H7 (cell line): ENCODE data around the gene RAD51B. TPM values are rescaled to one million over a fixed set of nuclear protein-coding genes. Genes with fewer than 3 reads are reported as not detected.
"Not testable (repeated sequence)": the region's sequence is repeated elsewhere in the genome, so short reads cannot be mapped to it uniquely, and the experiment has no call there.

Source experiments
- DNase-seq: peaks from one replicate; pipeline ENCODE4 v3.0.0; 2012
- H3K27me3 ChIP-seq: 2 replicates; pipeline ENCODE4 v1.6.0; 2011; ENCODE audit warnings: mild to moderate bottlenecking, low read length; ENCODE audit not compliant: control insufficient read depth, insufficient read depth
- H3K36me3 ChIP-seq: replicated peaks from 2 replicates; pipeline ENCODE4 v1.5.1; 2011; ENCODE audit warnings: low read length; ENCODE audit not compliant: control insufficient read depth, insufficient read depth
- H3K4me3 ChIP-seq: 2 replicates; pipeline ENCODE4 v1.5.1; 2011; ENCODE audit warnings: low read depth, mild to moderate bottlenecking, control low read depth, low read length, moderate library complexity; ENCODE audit not compliant: insufficient read depth
- total RNA-seq: library from RNA; depleted of rRNA; stranded (reverse); fragments of >200 nt; shearing (Covaris generic); gene quantifications from 2 replicates; pipeline ENCODE4 v1.2.3, GENCODE V29; 2014

RAD51B gene
- total RNA-seq, 1 experiment from 2014 or later: 9.6 TPM

DNA sequence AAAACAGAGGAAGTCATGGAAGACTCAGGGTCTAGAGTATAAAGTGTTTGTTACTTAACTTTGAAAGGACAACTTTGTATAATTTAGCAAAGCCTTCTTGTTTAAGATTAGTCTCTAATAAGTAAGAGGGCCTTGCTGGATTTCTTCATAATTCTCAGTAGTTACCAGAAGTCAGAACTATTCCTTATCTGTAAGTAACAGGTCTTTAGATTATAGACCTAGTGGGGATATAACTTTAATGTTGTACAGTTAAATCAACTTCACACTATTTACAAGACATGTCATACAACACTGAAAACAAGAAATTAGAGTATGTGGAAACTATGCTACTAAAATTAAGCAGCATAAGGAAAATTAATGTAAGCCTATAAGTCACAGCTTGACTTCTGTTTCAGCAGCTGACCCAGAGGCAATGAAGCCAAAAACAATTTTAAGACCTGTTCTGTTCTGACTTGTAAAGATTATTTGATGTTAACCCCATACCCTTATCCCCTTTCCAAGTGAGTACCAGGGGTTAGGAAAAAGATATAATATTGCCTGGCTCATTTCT is 398.3 kb downstream of the RAD51B start:
- Histone ChIP-seq H3K36me3 (no peaks in the 10 kb centered on the region), H3K27me3 (no peaks in the 10 kb centered on the region), H3K4me3 (no peak overlapping the region)
- no peak for DNase-seq

DNA sequence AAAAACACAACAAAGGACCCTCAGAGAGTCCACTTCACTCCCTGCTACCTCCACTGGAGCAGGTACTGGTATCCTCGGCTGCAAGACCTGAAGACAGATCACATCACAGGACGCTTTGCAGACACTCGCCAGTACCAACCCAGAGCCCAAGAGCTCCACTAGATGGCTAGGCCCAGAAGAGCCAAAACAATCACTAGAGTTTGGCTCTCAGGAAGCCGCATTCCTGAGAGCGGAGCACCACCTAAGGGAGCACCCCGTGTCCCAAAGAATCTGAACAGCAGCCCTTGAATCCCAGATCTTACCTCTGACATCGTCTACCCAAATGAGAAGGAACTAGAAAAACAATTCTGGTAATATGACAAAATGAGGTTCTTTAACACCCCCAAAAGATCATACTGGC is 399.8 kb downstream of the RAD51B start:
- H3K4me3 ChIP-seq: no peak overlapping the region
- DNase-seq: no peak
- no peaks in the 10 kb centered on the region for H3K27me3 ChIP-seq

DNA sequence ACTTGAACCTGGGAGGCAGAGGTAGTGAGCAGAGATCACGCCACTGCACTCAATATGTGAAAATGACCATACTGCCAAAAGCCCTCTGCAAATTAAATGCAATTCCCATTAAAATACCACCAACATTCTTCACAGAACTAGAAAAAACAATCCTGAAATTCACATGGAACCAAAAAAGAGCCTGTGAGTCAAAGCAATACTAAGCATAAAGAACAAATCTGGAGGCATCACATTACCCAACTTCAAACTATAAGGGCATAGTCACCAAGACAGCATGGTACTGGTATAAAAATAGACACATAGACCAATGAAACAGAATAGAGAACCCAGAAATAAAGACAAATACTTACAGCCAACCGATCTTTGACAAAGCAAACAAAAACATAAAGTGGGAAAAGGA is 401.5 kb downstream of the RAD51B start:
- DNase-seq, H3K4me3 ChIP-seq, H3K27me3 ChIP-seq, H3K36me3 ChIP-seq: not testable (repeated sequence)

More for the DNA sequence above, 399.8 kb downstream of the RAD51B start:
- no peaks in the 10 kb centered on the region for H3K36me3 ChIP-seq

DNA sequence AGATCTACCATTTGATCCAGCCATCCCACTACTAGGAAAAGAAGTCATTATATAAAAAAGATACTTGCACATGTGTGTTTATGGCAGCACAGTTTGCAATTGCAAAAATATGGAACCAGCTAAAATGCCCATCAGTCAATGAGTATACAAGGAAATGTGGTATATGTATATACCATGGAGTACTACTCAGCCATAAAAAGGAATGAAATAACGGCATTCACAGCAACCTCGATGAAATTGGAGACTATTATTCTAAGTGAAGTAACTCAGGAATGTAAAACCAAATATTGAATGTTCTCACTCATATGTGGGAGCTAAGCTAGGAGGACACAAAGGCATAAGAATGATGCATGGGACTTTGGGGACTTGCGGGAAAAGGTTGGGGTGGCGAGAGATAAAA is 402.6 kb downstream of the RAD51B start:
- H3K27me3 ChIP-seq: no peaks in the 10 kb centered on the region
- no peaks in the 10 kb centered on the region for H3K36me3 ChIP-seq
- DNase-seq: no peak
- H3K4me3 ChIP-seq: no peak overlapping the region

DNA sequence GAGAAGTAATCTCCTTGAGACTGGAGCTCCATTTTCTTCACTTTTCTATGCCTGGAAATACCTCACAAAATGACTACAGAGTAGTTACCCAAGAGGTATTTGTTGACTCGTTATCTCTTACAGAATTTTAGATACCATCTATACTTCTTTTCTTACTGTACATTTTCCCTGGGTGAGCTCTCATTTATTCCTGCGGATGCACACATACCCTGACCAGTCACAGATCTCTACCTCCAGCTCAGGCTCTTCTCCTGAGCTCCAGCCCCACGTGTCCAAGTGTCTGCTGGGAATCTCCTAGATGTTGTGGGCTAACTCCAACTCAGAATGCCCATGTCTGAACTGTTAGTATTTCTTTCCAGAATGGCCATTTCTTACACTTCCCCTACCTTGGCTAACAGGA is 403.1 kb downstream of the RAD51B start:
- Histone ChIP-seq H3K27me3 (no peaks in the 10 kb centered on the region), H3K36me3 (no peaks in the 10 kb centered on the region), H3K4me3 (no peak overlapping the region)
- DNase-seq: no peak

DNA sequence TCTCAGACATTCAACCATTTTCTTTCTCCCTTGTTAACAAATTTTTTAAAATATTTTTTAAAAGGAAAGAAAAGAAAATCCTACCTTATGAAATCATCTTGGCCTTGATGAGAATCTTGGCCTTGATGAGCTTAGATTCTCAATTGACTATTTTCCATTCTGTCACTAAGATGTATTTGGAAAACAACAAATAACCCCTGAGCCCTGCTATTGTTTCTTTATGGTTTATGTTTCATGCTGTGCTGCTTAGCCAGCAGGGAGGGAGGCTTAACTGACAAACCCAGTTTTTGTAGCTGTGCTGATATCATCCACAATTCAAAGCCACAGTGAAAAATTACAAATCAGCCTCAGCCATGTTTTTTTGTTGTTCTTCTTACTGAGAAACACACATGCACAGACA is 404.1 kb downstream of the RAD51B start:
- Histone ChIP-seq H3K4me3 (no peak overlapping the region), H3K36me3 (no peaks in the 10 kb centered on the region), H3K27me3 (no peaks in the 10 kb centered on the region)
- DNase-seq: no peak

DNA sequence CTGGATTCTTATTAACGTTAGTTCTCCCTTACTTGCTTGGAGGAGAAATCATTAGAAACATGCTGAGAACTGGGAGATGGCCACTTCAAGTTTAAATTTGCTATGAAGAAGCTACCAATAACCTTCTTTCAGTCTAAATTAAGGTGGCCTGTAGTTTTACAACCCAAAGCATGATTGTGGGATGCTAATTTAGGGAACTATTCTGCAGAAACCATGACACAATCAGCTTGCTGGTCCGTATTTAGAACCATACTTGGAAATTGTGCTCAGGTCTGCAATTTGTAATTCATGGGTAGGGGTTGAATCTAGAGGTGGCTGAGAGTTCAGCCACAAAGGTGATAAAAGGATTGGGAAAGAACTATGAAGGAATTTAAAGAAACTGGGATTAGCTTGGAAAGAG is 405.7 kb downstream of the RAD51B start:
- no peak overlapping the region for H3K4me3 ChIP-seq
- no peaks in the 10 kb centered on the region for H3K27me3 ChIP-seq
- H3K36me3 ChIP-seq: no peaks in the 10 kb centered on the region
- DNase-seq: no peak

DNA sequence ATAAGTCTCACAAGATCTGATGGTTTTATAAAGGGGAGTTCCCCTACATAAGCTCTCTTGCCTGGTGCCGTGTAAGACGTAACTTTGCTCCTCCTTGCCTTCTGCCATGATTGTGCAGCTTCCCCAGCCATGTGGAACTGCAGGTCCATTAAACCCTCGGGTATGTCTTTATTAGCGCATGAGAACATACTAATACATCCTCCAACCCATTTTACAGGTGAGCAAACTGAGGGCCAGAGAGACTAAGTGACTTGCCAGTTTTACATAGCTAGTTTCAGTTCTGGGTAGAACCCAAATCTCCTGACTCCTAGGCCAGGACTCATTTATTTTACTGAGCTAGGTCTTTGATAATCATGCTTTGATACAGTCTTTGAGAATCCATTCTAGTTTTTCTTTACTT is 406.9 kb downstream of the RAD51B start:
- Histone ChIP-seq H3K36me3 (no peaks in the 10 kb centered on the region), H3K4me3 (no peak overlapping the region), H3K27me3 (no peaks in the 10 kb centered on the region)
- no peak for DNase-seq

DNA sequence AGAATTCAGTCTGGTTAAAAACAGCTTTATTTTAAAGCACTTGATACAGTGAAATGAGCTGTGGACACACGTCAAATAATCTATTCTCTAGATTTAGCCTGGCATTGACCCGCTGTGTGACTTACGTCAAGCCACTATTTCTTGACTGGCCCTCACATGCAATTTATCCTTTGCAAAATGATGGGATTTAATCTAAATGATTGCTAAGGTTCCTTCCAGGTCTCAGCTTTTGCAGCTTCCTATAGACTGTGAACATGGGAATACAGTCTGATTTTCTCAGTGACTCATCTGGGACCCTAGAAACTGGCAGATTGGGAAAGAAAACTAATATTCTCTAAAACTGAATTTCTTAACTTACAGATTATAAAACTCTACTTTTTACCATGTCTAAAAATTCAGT is 409.1 kb downstream of the RAD51B start:
- H3K4me3 ChIP-seq: no peak overlapping the region
- no peaks in the 10 kb centered on the region for H3K27me3 ChIP-seq
- DNase-seq: no peak
- no peaks in the 10 kb centered on the region for H3K36me3 ChIP-seq

DNA sequence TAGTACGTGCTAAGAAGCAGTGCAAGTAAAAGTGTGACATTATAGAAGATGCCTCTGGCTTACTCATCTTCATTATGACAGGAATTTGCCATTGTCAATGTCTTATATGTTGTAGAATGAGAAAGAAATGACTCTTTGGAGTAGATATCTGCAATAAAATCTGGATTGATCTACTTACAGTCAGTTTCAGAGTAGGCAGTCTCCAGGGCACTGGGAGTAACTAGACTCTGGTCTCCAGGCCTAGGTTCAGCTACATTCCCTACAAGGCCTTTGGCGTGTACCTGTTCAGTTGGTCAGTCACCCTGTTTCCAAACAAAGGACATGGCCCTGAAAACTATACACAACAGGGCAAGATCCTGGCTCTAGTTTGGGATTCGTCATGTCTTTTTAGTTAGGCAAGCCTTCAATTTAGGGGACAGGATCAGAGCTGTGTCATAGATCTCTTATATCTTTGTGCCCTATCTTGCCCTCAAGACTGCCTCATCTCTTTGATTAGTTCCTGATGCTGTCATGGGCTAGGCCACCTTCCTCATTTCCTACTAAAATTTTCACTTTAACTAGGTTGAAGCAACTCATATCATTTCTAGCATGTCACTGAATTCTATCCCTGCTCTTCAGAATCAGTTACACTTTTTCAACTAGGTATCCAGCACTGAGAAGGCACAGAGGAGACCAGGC is 410.0 kb downstream of the RAD51B start:
- no peaks in the 10 kb centered on the region for H3K36me3 ChIP-seq

DNA sequence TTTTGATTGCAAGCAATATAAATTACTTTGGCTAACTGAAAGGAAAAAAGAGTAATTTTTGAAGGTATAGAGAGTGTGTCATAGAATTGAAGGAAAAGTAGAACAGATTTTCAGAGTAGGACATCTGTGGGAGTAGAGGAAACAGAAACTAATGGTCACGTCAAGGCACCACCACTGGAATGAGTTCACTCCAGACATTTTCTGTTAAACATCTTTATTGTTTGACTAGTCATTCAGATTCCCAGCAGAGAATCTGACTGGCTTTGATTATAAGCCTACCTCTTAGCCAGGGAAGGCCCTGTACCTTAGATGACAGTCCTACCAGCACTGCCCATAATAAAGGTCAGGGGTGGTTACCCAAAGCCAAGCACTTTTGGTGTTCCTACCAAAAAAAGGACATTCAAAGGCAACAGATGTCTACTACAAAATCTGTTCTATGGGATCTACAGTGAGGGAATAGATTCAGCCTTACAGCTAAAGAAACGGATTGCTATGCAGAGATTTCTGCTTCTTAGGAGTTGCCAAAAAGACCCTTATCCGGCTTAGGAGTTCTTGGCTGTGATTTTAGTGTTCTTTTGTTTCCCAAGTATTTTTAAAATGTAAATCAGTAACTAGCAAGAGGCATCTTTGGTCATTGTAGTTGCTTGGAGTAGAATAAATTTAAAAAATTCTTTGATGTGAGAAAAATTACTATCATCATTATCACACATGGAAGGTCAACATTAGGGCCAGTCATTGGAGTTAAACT is 410.8 kb downstream of the RAD51B start:
- Histone ChIP-seq H3K4me3 (no peak overlapping the region), H3K27me3 (no peaks in the 10 kb centered on the region), H3K36me3 (no peaks in the 10 kb centered on the region)
- no peak for DNase-seq

More for the DNA sequence above, 410.0 kb downstream of the RAD51B start:
- H3K27me3 ChIP-seq: no peaks in the 10 kb centered on the region
- no peak for DNase-seq
- H3K4me3 ChIP-seq: no peak overlapping the region

DNA sequence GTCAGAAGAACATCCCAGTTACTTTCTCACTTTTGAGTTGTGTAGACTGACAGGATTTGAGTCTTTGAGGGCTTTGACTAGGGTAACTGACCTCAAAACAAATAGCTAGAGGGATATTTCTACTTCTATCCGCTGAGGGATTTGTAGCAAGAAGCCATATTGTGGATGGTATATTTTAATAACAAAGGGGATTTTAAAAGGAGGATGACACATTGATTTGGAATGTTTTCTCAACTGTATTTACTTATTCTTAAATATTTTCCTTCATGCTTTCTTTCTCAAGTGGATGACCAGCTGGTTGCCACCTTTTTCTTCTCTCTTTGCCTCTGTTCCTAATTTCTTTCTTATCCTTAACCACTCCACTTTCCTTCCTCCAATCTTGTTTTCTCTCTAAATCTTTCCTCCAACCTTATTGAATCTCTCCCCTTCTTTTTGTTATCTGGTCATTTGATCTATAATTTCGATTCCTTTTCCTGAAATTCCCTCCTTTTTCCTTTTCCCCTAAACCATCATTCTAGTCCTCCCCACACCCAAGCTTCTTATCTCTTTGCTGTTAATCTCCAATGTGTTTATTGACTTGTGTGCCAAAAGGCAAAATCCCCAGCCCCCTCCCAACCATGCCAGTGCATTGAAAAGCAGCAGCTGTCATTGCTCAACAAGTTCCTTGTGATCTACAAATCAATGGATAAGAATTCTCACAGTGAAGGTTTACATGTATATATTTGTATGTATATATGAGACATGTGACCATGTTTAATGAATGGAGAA is 411.6 kb downstream of the RAD51B start:
- no peaks in the 10 kb centered on the region for H3K27me3 ChIP-seq
- DNase-seq: peak; percentile 36
- no peaks in the 10 kb centered on the region for H3K36me3 ChIP-seq
- H3K4me3 ChIP-seq: no peak overlapping the region

DNA sequence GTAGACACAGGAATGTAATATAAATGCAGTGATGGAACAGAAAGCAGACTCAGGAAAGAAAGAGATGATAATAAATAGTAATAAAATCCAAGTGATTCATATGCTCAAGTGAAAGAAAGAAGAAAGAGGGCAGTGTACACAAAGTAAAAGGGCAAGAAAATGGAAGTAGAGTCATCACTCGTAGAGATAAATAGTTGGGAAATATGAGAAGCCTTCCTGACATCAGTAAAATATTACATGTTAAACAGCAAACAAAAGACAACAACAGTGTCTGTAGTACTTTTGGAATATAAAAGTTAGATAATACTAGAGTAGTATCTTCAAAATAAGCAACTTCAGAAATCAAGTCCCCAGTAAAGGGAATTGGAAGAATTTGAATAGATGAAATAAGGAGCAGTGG is 412.3 kb downstream of the RAD51B start:
- Histone ChIP-seq H3K4me3 (no peak overlapping the region), H3K36me3 (no peaks in the 10 kb centered on the region), H3K27me3 (no peaks in the 10 kb centered on the region)
- DNase-seq: no peak

DNA sequence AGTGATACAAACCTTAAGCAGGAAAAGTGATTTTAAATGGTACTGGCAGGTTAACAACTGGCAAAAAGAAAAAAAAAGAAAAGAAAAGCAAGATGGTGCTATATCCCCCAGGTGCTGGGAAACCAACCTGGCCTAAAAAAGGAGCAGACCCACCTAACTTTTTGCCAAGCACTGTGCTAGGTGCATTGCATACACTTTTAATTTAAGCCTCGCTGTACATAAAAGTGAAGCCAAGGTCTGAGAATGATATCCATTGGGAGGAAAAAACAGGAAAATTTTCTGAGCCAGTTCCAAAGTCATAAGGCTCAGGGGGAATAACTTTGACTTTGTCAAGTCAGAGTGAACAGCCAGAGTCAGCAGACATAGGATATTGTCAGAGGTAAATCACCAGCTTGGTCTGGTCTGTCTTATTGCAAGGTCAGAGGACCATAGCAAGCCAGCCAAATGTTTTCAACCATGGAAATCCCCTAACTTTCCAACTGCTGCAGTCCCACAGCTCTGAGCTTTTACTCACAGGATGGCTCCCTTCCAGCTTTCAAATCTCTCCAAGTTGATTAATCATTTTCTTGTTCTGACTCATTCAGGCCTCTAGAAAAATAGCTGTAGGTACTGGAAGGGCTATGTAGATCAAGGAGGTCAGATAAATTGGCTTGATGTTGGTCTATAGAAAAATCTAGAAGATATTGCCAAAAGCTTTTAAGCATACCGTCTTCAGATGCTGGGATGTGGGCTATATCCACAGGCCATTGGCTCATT is 412.9 kb downstream of the RAD51B start:
- H3K4me3 ChIP-seq: no peak overlapping the region
- no peaks in the 10 kb centered on the region for H3K27me3 ChIP-seq
- H3K36me3 ChIP-seq: no peaks in the 10 kb centered on the region
- DNase-seq: peak; percentile 43
